Endothelial cell of umbilical vein (primary cell): ENCODE measurements around the gene DPYSL4.

Experiments
- CTCF ChIP-seq, 2 donors: IDR thresholded peaks; 1 replicate in 1 of 2; 2 replicates in 1 of 2; pipeline ENCODE4 v1.5.1; 2011; ENCODE audit warnings: low read length in 2 of 2, mild to moderate bottlenecking in 2 of 2, moderate library complexity in 2 of 2, control low read depth in 1 of 2, inconsistent platforms in 1 of 2, low read depth in 1 of 2; ENCODE audit not compliant: insufficient read depth in 1 of 2; ENCODE audit errors: extremely low read depth in 1 of 2
- EZH2 ChIP-seq: IDR thresholded peaks from 2 replicates; pipeline ENCODE4 v1.6.1; 2012; ENCODE audit warnings: borderline replicate concordance, low read depth, mild to moderate bottlenecking, moderate library complexity, low read length, inconsistent platforms; ENCODE audit not compliant: severe bottlenecking
- FOS ChIP-seq: IDR thresholded peaks from 2 replicates; pipeline ENCODE4 v1.6.1; 2011; ENCODE audit warnings: mild to moderate bottlenecking, low read length, moderate library complexity, borderline replicate concordance; ENCODE audit not compliant: insufficient read depth
- POLR2A ChIP-seq: IDR thresholded peaks from 2 replicates; pipeline ENCODE4 v1.6.1; 2012; ENCODE audit warnings: low read depth, mild to moderate bottlenecking, control low read depth, low read length
- POLR2AphosphoS5 ChIP-seq: IDR thresholded peaks from 2 replicates; pipeline ENCODE4 v1.6.1; 2012; ENCODE audit warnings: low read depth, mild to moderate bottlenecking, control low read depth, low read length, moderate library complexity; ENCODE audit not compliant: insufficient read depth

GRCh38 chr10:132149917-132150316 lies 36.8 kb upstream of the DPYSL4 start:
- TF ChIP-seq POLR2A (no peak), CTCF (IDR thresholded peaks at IDR 0.05; ENCODE audit: extremely low read depth in 1 of 2, insufficient read depth in 1 of 2, low read depth in 1 of 2, low read length in 2 of 2) (no peak), EZH2 (no peak), FOS (no peak), POLR2AphosphoS5 (no peak)
